ENCODE measurements around the gene AKAP6.

AKAP6 gene

GRCh38 chr14:32865827-32866376 lies 536.8 kb downstream of the AKAP6 start:
- TF ChIP-seq CTCF (IDR thresholded peaks at IDR 0.05): no peak

- TF ChIP-seq CTCF (IDR thresholded peaks at IDR 0.05): no peak
Measured at GRCh38 chr14:32883188-32883587, 554.1 kb downstream of the AKAP6 start.
